Measurements from ENCODE around the gene PDZD2.

The PDZD2 gene

GRCh38 chr5:31990081-31990650, 351.2 kb downstream of the PDZD2 start:
- no peaks in the 10 kb centered on the region for H3K36me3 ChIP-seq
- H3K4me3 ChIP-seq (ENCODE audit: low read depth in 1 of 2, low read length in 1 of 2) = no peak overlapping the region
- no peak for TF ChIP-seq CTCF (IDR thresholded peaks at IDR 0.05)
- no peak overlapping the region for H3K27ac ChIP-seq
- no peaks in the 10 kb centered on the region for H3K27me3 ChIP-seq
- no peaks in the 10 kb centered on the region for H3K9me3 ChIP-seq
- H3K4me1 ChIP-seq (ENCODE audit: control insufficient read depth in 1 of 2, insufficient read depth in 1 of 2, low read depth in 1 of 2, low read length in 1 of 2) = no peaks in the 10 kb centered on the region

GRCh38 chr5:31990701-31991110, 351.8 kb downstream of the PDZD2 start:
- no peaks in the 10 kb centered on the region for H3K4me1 ChIP-seq (ENCODE audit: control insufficient read depth in 1 of 2, insufficient read depth in 1 of 2, low read depth in 1 of 2, low read length in 1 of 2)
- H3K27me3 ChIP-seq = no peaks in the 10 kb centered on the region
- no peaks in the 10 kb centered on the region for H3K36me3 ChIP-seq
- TF ChIP-seq CTCF (IDR thresholded peaks at IDR 0.05) = no peak
- no peaks in the 10 kb centered on the region for H3K9me3 ChIP-seq
- H3K27ac ChIP-seq = no peak overlapping the region
- no peak overlapping the region for H3K4me3 ChIP-seq (ENCODE audit: low read depth in 1 of 2, low read length in 1 of 2)

GRCh38 chr5:31992377-31992776, 353.4 kb downstream of the PDZD2 start:
- Histone ChIP-seq H3K9me3 (no peaks in the 10 kb centered on the region), H3K4me1 (ENCODE audit: control insufficient read depth in 1 of 2, insufficient read depth in 1 of 2, low read depth in 1 of 2, low read length in 1 of 2) (no peaks in the 10 kb centered on the region), H3K4me3 (ENCODE audit: low read depth in 1 of 2, low read length in 1 of 2) (no peak overlapping the region), H3K27me3 (no peaks in the 10 kb centered on the region), H3K36me3 (no peaks in the 10 kb centered on the region), H3K27ac (no peak overlapping the region)
- TF ChIP-seq CTCF (IDR thresholded peaks at IDR 0.05) = no peak

GRCh38 chr5:31993165-31993961, 354.4 kb downstream of the PDZD2 start:
- TF ChIP-seq CTCF (IDR thresholded peaks at IDR 0.05) = no peak
- H3K4me1 ChIP-seq (ENCODE audit: control insufficient read depth in 1 of 2, insufficient read depth in 1 of 2, low read depth in 1 of 2, low read length in 1 of 2) = no peaks in the 10 kb centered on the region
- no peak overlapping the region for H3K27ac ChIP-seq
- H3K36me3 ChIP-seq = no peaks in the 10 kb centered on the region
- no peaks in the 10 kb centered on the region for H3K27me3 ChIP-seq
- H3K4me3 ChIP-seq (ENCODE audit: low read depth in 1 of 2, low read length in 1 of 2) = no peak overlapping the region
- no peaks in the 10 kb centered on the region for H3K9me3 ChIP-seq

- Histone ChIP-seq H3K4me1 (ENCODE audit: control insufficient read depth in 1 of 2, insufficient read depth in 1 of 2, low read depth in 1 of 2, low read length in 1 of 2) (no peaks in the 10 kb centered on the region), H3K36me3 (no peaks in the 10 kb centered on the region), H3K9me3 (no peaks in the 10 kb centered on the region), H3K27me3 (no peaks in the 10 kb centered on the region), H3K27ac (no peak overlapping the region), H3K4me3 (ENCODE audit: low read depth in 1 of 2, low read length in 1 of 2) (no peak overlapping the region)
- TF ChIP-seq CTCF (IDR thresholded peaks at IDR 0.05) = no peak
Observed at GRCh38 chr5:31995006-31995405, 356.1 kb downstream of the PDZD2 start.

Data from neutrophil (primary cell).